ENCODE data around the gene EPHA4.

Gene EPHA4

GRCh38 chr2:221506469-221506868 lies 65.6 kb downstream of the EPHA4 start:
- H3K79me2 ChIP-seq (ENCODE audit: insufficient read depth, low read length): no peaks in the 10 kb centered on the region
- TF ChIP-seq, protein P1, sequence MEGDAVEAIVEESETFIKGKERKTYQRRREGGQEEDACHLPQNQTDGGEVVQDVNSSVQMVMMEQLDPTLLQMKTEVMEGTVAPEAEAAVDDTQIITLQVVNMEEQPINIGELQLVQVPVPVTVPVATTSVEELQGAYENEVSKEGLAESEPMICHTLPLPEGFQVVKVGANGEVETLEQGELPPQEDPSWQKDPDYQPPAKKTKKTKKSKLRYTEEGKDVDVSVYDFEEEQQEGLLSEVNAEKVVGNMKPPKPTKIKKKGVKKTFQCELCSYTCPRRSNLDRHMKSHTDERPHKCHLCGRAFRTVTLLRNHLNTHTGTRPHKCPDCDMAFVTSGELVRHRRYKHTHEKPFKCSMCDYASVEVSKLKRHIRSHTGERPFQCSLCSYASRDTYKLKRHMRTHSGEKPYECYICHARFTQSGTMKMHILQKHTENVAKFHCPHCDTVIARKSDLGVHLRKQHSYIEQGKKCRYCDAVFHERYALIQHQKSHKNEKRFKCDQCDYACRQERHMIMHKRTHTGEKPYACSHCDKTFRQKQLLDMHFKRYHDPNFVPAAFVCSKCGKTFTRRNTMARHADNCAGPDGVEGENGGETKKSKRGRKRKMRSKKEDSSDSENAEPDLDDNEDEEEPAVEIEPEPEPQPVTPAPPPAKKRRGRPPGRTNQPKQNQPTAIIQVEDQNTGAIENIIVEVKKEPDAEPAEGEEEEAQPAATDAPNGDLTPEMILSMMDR (IDR thresholded peaks at IDR 0.05; ENCODE audit: borderline replicate concordance, extremely low read depth, low read length, poor library complexity, severe bottlenecking): no peak
- TF ChIP-seq EZH2 (IDR thresholded peaks at IDR 0.05; ENCODE audit: borderline replicate concordance, low read depth, low read length, severe bottlenecking): no peak
- no peaks in the 10 kb centered on the region for H3K36me3 ChIP-seq (ENCODE audit: insufficient read depth, low read length)
- H3K4me1 ChIP-seq (ENCODE audit: insufficient read depth, low read length): no peaks in the 10 kb centered on the region
- H4K20me1 ChIP-seq (ENCODE audit: insufficient read depth, low read length): no peaks in the 10 kb centered on the region
- ATAC-seq (ENCODE audit: insufficient read depth, low read depth) (no peak), DNase-seq (no peak)
- H3K4me3 ChIP-seq (ENCODE audit: low read depth in 1 of 2, low read length in 2 of 2): no peak overlapping the region
- no peak overlapping the region for H3K9ac ChIP-seq (ENCODE audit: low read depth, low read length)
- H3K4me2 ChIP-seq (ENCODE audit: insufficient read depth, low read length): no peak overlapping the region
- H3K27me3 ChIP-seq (ENCODE audit: insufficient read depth, low read length, poor library complexity): no peaks in the 10 kb centered on the region
- H3K27ac ChIP-seq (ENCODE audit: low read length): no peak overlapping the region
- no peak overlapping the region for H2AFZ ChIP-seq (ENCODE audit: low read depth, low read length)
- no peaks in the 10 kb centered on the region for H3K9me3 ChIP-seq (ENCODE audit: insufficient read depth, low read length, severe bottlenecking)

GRCh38 chr2:221505605-221506004 lies 66.5 kb downstream of the EPHA4 start:
- ATAC-seq (ENCODE audit: insufficient read depth, low read depth): no peak
- H3K4me1 ChIP-seq (ENCODE audit: insufficient read depth, low read length): no peaks in the 10 kb centered on the region
- H3K9me3 ChIP-seq (ENCODE audit: insufficient read depth, low read length, severe bottlenecking): no peaks in the 10 kb centered on the region
- no peak overlapping the region for H3K9ac ChIP-seq (ENCODE audit: low read depth, low read length)
- TF ChIP-seq EZH2 (IDR thresholded peaks at IDR 0.05; ENCODE audit: borderline replicate concordance, low read depth, low read length, severe bottlenecking): no peak
- TF ChIP-seq, protein P1 (IDR thresholded peaks at IDR 0.05; ENCODE audit: borderline replicate concordance, extremely low read depth, low read length, poor library complexity, severe bottlenecking): no peak
- no peak for DNase-seq
- H3K4me3 ChIP-seq (ENCODE audit: low read depth in 1 of 2, low read length in 2 of 2): no peak overlapping the region
- H3K27me3 ChIP-seq (ENCODE audit: insufficient read depth, low read length, poor library complexity): no peaks in the 10 kb centered on the region
- no peaks in the 10 kb centered on the region for H3K36me3 ChIP-seq (ENCODE audit: insufficient read depth, low read length)
- no peak overlapping the region for H3K27ac ChIP-seq (ENCODE audit: low read length)
- no peaks in the 10 kb centered on the region for H3K79me2 ChIP-seq (ENCODE audit: insufficient read depth, low read length)
- H2AFZ ChIP-seq (ENCODE audit: low read depth, low read length): no peak overlapping the region
- no peak overlapping the region for H3K4me2 ChIP-seq (ENCODE audit: insufficient read depth, low read length)
- H4K20me1 ChIP-seq (ENCODE audit: insufficient read depth, low read length): no peaks in the 10 kb centered on the region

GRCh38 chr2:221504905-221505304 lies 67.2 kb downstream of the EPHA4 start:
- H3K4me2 ChIP-seq (ENCODE audit: insufficient read depth, low read length): no peak overlapping the region
- H3K4me1 ChIP-seq (ENCODE audit: insufficient read depth, low read length): no peaks in the 10 kb centered on the region
- TF ChIP-seq EZH2 (IDR thresholded peaks at IDR 0.05; ENCODE audit: borderline replicate concordance, low read depth, low read length, severe bottlenecking): no peak
- TF ChIP-seq, protein P1 (IDR thresholded peaks at IDR 0.05; ENCODE audit: borderline replicate concordance, extremely low read depth, low read length, poor library complexity, severe bottlenecking): no peak
- H2AFZ ChIP-seq (ENCODE audit: low read depth, low read length): no peak overlapping the region
- no peaks in the 10 kb centered on the region for H3K27me3 ChIP-seq (ENCODE audit: insufficient read depth, low read length, poor library complexity)
- no peak for DNase-seq
- H3K4me3 ChIP-seq (ENCODE audit: low read depth in 1 of 2, low read length in 2 of 2): no peak overlapping the region
- H3K9me3 ChIP-seq (ENCODE audit: insufficient read depth, low read length, severe bottlenecking): no peaks in the 10 kb centered on the region
- no peaks in the 10 kb centered on the region for H3K79me2 ChIP-seq (ENCODE audit: insufficient read depth, low read length)
- ATAC-seq (ENCODE audit: insufficient read depth, low read depth): no peak
- no peak overlapping the region for H3K9ac ChIP-seq (ENCODE audit: low read depth, low read length)
- no peak overlapping the region for H3K27ac ChIP-seq (ENCODE audit: low read length)
- H3K36me3 ChIP-seq (ENCODE audit: insufficient read depth, low read length): no peaks in the 10 kb centered on the region
- H4K20me1 ChIP-seq (ENCODE audit: insufficient read depth, low read length): no peaks in the 10 kb centered on the region

GRCh38 chr2:221503965-221504364 lies 68.1 kb downstream of the EPHA4 start:
- DNase-seq (no peak), ATAC-seq (ENCODE audit: insufficient read depth, low read depth) (no peak)
- H3K4me2 ChIP-seq (ENCODE audit: insufficient read depth, low read length): no peak overlapping the region
- no peaks in the 10 kb centered on the region for H3K36me3 ChIP-seq (ENCODE audit: insufficient read depth, low read length)
- TF ChIP-seq, protein P1 (IDR thresholded peaks at IDR 0.05; ENCODE audit: borderline replicate concordance, extremely low read depth, low read length, poor library complexity, severe bottlenecking): no peak
- no peak for TF ChIP-seq EZH2 (IDR thresholded peaks at IDR 0.05; ENCODE audit: borderline replicate concordance, low read depth, low read length, severe bottlenecking)
- H2AFZ ChIP-seq (ENCODE audit: low read depth, low read length): no peak overlapping the region
- no peaks in the 10 kb centered on the region for H3K79me2 ChIP-seq (ENCODE audit: insufficient read depth, low read length)
- no peaks in the 10 kb centered on the region for H3K9me3 ChIP-seq (ENCODE audit: insufficient read depth, low read length, severe bottlenecking)
- H3K4me3 ChIP-seq (ENCODE audit: low read depth in 1 of 2, low read length in 2 of 2): no peak overlapping the region
- no peaks in the 10 kb centered on the region for H4K20me1 ChIP-seq (ENCODE audit: insufficient read depth, low read length)
- no peaks in the 10 kb centered on the region for H3K4me1 ChIP-seq (ENCODE audit: insufficient read depth, low read length)
- H3K9ac ChIP-seq (ENCODE audit: low read depth, low read length): no peak overlapping the region
- no peak overlapping the region for H3K27ac ChIP-seq (ENCODE audit: low read length)
- H3K27me3 ChIP-seq (ENCODE audit: insufficient read depth, low read length, poor library complexity): no peaks in the 10 kb centered on the region
